Heart left ventricle (tissue), 13 donors: ENCODE results near the gene CACNA1D.

Experiments
- CTCF ChIP-seq, 12 donors: fragments of 200-600 bp; sonication (generic) in 4 of 12; IDR thresholded peaks; one replicate each; pipeline versions ENCODE4 v1.5.0 to v1.8.0; 2018 to 2022; ENCODE audit warnings: antibody characterized with exemption in 12 of 12, mild to moderate bottlenecking in 5 of 12
- POLR2A ChIP-seq, 2 donors: fragments of 450-650 bp; IDR thresholded peaks; one replicate each; pipeline ENCODE4 v1.6.1; 2017; ENCODE audit warnings: antibody characterized with exemption in 2 of 2, mild to moderate bottlenecking in 2 of 2, moderate library complexity in 2 of 2
- donor health status: ischemic (EF 13 %, LVEDD 7.1; RV severe dilation, severe dysfunction).
- donor health status: DM: no; HTN: yes; CAD: no.
- donor health status: DM: no; HTN: no; CAD: no.
- donor health status: ischemic (EF 25% LVEDD 6.9; RV normal size, moderate dysfunction).
- donor health status: ischemic (EF 25% LVEDD 5.7; RV mildly dilated, moderate dysfunction).
- donor health status: ischemic (EF 35%, LVEDD 5.7; RV mildly dilated, moderate dysfunction).
- donor health status: nonischemic (EF 11% LVEDD 7.7; RV severe dilation, severe dysfunction).
- donor health status: DM: yes; HTN: yes; CAD: no.
- donor health status: PGD.
- donor health status: ischemic (EF 29% LVEDD 5.4; RV normal size, mild dysfunction).
- donor health status: nonischemic (EF 23%, LVEDD 6.1; RV moderate dilation, normal function).

- TF ChIP-seq CTCF (IDR thresholded peaks at IDR 0.05), result no peak
- TF ChIP-seq POLR2A (IDR thresholded peaks at IDR 0.05), result no peak
Measured at GRCh38 chr3:53670721-53671120, 176.3 kb downstream of the CACNA1D start.
